Urinary bladder (tissue), 4 donors: ENCODE data around the gene TSNAX. TPM values are rescaled to one million over a fixed set of nuclear protein-coding genes. Genes with fewer than 3 reads are reported as not detected.
"Not testable (repeated sequence)": the region's sequence is repeated elsewhere in the genome, so short reads cannot be mapped to it uniquely, and the experiment has no call there.

Experiments used
- DNase-seq: peaks from one replicate; pipeline ENCODE4 v3.0.0-alpha.2; 2015; ENCODE audit errors: extremely low spot score
- H3K27ac ChIP-seq: one replicate; pipeline ENCODE4 v1.5.1; 2013; ENCODE audit warnings: low read depth, mild to moderate bottlenecking, moderate library complexity
- H3K36me3 ChIP-seq: one replicate; pipeline ENCODE4 v1.6.1; 2013; ENCODE audit warnings: mild to moderate bottlenecking, moderate library complexity; ENCODE audit not compliant: insufficient read depth
- H3K4me1 ChIP-seq: one replicate; pipeline ENCODE4 v1.6.1; 2013; ENCODE audit warnings: mild to moderate bottlenecking, moderate library complexity; ENCODE audit not compliant: insufficient read depth
- H3K4me3 ChIP-seq: one replicate; pipeline ENCODE4 v1.5.1; 2013; ENCODE audit warnings: low read depth, low read length
- WGBS: extraction: QIAGEN DNeasy Blood & Tissue Kit; methylation state at CpG from one replicate; pipeline ENCODE4 v1.1.7; 2013; 5-methylcytosine and 5-hydroxymethylcytosine counted together
- polyA plus RNA-seq: library from polyadenylated mRNA; stranded (reverse); fragments of 200-250 nt; gene quantifications from one replicate; pipeline ENCODE4 v1.2.3, GENCODE V29; 2013
- total RNA-seq: library from RNA; depleted of rRNA; stranded (reverse); fragments of >200 nt; gene quantifications from one replicate; pipeline ENCODE4 v1.2.3, GENCODE V29; 2014
- donor health status: healthy with polysubstance abuse.
- donor health status: healthy.

Gene TSNAX
- total and polyA plus RNA-seq, 2 donors, result 35.4 to 64.0 TPM

DNA sequence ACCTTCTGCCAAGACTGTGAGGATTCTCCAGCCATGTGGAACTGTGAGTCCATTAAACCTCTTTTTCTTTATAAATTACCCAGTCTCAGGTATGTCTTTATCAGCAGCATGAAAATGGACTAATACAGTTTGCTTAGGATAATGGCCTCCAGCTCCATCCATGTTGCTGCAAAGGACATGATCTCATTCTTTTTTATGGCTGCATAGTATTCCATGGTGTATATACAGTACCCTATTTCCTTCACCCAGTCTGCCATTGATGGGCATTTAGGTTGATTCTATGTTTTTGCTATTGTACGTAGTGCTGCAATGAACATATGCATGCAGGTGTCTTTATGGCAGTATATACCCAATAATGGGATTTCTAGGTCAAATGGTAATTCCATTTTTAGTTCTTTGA lies 25.3 kb upstream of the TSNAX start:
- not testable (repeated sequence) for H3K27ac ChIP-seq, H3K4me3 ChIP-seq, DNase-seq, H3K4me1 ChIP-seq, H3K36me3 ChIP-seq
- 94% methylated on average over 1 of the region's 1 CpG for WGBS

DNA sequence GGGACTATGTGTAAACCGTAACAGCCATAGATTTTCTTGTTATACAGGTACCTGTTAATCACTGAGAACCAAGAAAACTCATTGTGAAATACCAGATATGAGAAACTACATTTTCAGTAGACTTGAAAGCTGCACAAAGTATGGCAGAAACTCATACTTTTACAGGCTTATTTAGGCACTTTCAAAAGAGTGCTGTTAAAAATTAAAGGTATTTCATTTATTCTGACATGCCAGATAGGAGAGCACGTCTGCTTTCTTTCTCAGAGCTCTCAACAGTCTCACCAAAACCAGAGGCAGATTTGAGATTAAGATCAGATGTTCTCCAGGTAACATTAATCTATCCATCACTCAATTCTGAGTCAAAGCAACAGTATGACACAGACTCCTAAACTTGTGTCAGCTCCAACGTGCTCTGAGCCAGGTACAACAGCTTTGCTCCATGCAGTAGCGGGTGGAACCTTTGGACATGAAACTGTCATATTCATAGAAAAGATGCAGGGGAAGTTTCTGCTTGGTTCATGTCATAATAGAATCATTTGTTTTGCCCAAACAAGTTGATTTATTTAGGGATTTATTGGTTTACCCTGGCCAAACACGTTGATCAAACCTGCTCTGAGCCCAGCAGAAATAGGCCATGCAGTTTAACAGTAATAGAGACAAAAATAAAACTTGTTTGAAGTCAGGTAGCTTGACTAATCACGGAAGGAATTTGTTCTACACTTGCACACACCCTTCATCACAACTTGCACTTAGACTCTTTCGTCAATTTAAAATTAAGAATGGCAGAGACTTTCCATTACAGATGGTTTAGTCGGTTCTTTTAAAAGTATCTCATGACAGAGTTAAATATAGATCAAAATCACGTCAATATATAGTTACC lies 20.8 kb upstream of the TSNAX start:
- Histone ChIP-seq H3K4me3 (no peak overlapping the region), H3K36me3 (no peaks in the 10 kb centered on the region), H3K27ac (peak overlapping the region; percentile 23), H3K4me1 (no peaks in the 10 kb centered on the region)
- no peak for DNase-seq
- 68% methylated on average over 9 of the region's 9 CpGs for WGBS

DNA sequence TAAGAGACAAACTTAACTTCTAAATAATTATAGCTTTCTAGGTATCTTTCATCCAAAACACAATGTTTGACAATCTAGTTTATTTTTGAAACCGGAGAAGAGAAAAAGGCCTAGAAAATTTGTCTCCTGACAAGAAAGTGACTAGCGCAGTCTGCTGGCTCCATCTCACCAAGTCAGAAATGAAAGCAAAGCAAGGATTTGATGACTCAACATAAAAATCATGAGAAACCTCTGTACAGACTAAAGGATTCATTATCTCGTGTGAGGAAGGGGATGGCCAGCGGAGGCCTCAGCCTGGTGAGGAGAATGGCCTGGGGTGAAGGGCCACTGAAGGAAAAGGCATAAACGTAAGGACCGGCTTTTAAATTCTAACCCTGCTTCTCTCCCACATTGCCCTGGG lies 20.0 kb upstream of the TSNAX start:
- 67% methylated on average over 6 of the region's 6 CpGs for WGBS
- H3K27ac ChIP-seq, result no peak overlapping the region
- no peaks in the 10 kb centered on the region for H3K36me3 ChIP-seq
- no peak for DNase-seq
- H3K4me3 ChIP-seq, result no peak overlapping the region
- H3K4me1 ChIP-seq, result no peaks in the 10 kb centered on the region

DNA sequence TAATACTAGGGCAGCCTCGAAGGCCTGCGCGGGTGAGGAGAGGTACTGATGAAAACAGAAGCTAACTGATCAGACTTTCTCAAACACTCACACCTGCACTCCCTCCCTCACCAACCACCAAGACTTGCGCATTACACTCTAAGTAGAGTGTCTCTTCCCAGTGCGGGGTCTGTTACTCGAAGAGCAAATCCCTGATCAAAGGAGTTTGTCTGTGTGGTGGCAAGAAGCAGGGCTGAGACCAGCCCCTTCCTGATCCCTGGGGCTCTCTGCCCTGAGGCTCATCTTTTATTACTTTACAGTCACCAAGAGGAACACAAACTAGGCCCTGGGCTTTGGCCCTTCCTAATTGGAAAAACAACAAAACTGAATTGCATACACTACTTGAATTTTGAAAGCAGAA lies 19.5 kb upstream of the TSNAX start:
- WGBS, result 59% methylated on average over 6 of the region's 6 CpGs

DNA sequence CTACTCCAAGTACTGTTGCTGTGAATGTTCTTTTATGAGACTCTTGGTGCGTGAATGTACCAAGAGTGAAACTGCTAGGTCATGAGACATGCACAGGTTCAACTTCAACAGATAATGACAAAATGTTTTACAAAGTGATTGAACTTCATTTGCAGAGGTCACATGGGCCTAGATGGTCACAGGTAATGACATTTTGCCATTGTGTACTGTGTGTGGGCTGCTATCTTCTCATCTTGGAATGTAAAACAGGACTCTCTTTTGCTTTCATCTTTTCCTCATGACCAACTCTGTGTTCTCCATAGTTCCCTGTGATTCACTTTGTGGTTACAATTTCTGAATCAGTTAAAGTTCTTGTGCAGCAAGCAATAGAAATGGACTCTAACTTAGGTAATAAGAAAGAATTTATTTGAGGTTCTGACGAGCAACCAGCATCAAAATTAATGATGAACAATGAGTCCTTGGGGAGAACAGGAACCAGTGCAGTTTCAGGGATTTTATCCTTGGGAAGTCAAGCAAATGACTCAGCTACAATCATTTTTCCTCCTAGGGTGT lies 16.2 kb upstream of the TSNAX start:
- WGBS, result 73% methylated on average over 2 of the region's 2 CpGs
- no peak overlapping the region for H3K4me3 ChIP-seq
- no peak for DNase-seq
- no peaks in the 10 kb centered on the region for H3K36me3 ChIP-seq
- H3K4me1 ChIP-seq, result no peaks in the 10 kb centered on the region
- H3K27ac ChIP-seq, result no peak overlapping the region

More for the DNA sequence above, 19.5 kb upstream of the TSNAX start:
- DNase-seq, result no peak
- Histone ChIP-seq H3K36me3 (no peaks in the 10 kb centered on the region), H3K27ac (no peak overlapping the region), H3K4me1 (no peaks in the 10 kb centered on the region), H3K4me3 (no peak overlapping the region)

DNA sequence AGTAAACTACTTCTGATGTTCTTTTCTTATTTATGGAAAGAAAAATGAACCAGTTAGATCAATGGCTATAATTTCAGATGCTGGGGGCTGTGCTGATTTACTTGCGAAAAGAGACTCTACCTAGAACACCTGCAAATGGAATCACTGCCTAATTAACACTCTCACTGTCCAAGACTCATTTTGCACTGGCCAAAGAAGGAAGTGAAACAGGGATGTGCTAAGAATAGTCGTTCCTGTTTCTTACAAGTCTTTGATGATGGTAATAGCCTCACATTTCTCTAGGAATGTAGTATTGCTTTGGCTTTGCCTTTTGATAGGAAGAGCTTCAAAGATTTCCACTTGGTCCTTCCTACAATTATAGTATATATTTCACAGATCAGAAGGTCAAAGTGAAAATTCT lies 12.7 kb upstream of the TSNAX start:
- no peak overlapping the region for H3K27ac ChIP-seq
- no peaks in the 10 kb centered on the region for H3K4me1 ChIP-seq
- H3K4me3 ChIP-seq, result no peak overlapping the region
- no peak for DNase-seq
- 70% methylated on average over 2 of the region's 2 CpGs for WGBS
- no peaks in the 10 kb centered on the region for H3K36me3 ChIP-seq

DNA sequence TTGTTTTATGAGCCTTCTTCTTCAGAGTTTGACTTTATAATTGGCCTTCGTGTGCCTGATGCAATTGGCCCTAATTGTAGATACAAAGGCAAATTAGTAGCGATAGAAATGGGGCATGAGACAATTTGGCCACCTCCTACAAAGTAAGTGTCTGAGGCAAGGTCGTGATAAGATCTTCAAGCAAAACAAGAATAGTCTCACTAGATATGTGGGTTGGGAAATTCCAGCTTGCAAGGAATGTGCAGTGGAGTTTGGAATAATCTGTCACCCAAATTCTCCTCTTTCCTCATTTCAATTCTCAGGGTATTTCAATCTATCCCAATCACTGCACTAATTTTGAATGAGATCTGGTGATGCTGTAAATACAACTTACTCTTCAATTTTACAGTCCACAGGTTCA lies 11.4 kb upstream of the TSNAX start:
- Histone ChIP-seq H3K27ac (no peak overlapping the region), H3K36me3 (no peaks in the 10 kb centered on the region), H3K4me3 (no peak overlapping the region), H3K4me1 (no peaks in the 10 kb centered on the region)
- no peak for DNase-seq
- 53% methylated on average over 3 of the region's 3 CpGs for WGBS

DNA sequence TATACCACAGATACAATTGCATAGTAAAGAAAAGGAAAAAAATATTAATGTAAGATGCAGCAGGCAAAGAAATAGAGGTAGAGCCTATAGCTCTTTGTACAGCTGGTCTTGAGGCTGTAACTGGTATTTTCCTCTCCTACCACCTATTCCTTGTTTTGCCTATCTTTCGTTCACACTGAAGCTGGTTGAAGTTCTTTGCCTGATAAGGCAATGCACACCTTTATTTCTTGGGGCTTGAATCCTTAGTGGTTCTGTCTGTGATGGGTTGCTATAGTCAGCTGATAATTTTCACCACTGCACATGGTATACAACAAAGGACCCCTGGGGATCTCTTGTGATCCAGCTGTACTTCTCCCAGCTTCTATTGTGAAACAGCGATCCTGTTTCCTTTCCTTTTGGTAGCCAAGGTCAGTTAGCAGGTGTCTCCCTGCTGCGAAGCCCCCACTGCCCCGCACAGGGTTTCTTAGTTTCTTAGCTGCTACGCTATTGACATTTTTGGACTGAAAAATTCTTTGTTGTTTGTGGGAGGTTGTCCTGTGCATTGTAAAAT lies 9.9 kb upstream of the TSNAX start:
- no peaks in the 10 kb centered on the region for H3K36me3 ChIP-seq
- no peak overlapping the region for H3K27ac ChIP-seq
- no peak overlapping the region for H3K4me3 ChIP-seq
- no peak for DNase-seq
- 75% methylated on average over 5 of the region's 5 CpGs for WGBS
- no peaks in the 10 kb centered on the region for H3K4me1 ChIP-seq

DNA sequence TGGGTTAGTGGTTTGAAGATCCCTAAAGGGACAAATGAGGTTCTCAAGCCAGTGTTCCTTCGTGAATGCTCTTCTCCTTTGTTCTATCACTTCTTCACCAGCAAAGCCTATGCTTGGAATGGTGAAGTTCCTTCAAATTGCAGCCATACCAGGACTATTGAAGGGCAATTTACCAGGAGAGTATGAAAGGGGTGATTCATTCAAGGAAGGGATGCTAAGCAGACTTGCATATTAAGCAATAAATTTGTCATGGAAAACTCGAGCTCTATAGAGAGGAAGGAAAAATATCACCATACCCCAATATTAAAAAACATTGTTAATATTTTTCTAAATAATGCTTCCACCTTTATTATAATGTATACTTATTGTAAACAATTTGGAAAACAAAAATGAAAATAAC lies 9.3 kb upstream of the TSNAX start:
- Histone ChIP-seq H3K36me3 (no peaks in the 10 kb centered on the region), H3K4me3 (no peak overlapping the region), H3K27ac (no peak overlapping the region), H3K4me1 (no peaks in the 10 kb centered on the region)
- no peak for DNase-seq
- WGBS, result 71% methylated on average over 2 of the region's 2 CpGs

DNA sequence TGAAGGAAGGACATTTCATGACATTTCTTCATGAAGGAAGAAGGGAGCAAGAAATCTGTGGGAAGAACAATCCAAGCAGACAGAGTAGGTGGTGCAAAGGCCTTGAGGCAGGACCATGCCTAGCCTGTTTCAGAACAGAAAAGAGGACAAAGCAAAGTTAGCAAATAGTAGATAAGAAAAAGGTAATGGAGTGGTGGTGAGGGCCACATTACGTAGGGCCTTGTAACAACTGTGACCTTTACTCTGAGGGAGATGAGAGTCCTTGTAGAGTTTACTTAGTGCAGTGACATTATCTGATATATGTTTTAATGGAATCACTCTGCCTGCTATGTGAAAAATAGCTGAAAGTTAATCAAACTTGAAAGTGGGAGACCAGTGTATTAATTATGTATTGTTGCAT lies 6.4 kb upstream of the TSNAX start:
- no peak overlapping the region for H3K4me3 ChIP-seq
- no peaks in the 10 kb centered on the region for H3K4me1 ChIP-seq
- 96% methylated on average over 1 of the region's 1 CpG for WGBS
- DNase-seq, result no peak
- no peak overlapping the region for H3K27ac ChIP-seq
- no peaks in the 10 kb centered on the region for H3K36me3 ChIP-seq

DNA sequence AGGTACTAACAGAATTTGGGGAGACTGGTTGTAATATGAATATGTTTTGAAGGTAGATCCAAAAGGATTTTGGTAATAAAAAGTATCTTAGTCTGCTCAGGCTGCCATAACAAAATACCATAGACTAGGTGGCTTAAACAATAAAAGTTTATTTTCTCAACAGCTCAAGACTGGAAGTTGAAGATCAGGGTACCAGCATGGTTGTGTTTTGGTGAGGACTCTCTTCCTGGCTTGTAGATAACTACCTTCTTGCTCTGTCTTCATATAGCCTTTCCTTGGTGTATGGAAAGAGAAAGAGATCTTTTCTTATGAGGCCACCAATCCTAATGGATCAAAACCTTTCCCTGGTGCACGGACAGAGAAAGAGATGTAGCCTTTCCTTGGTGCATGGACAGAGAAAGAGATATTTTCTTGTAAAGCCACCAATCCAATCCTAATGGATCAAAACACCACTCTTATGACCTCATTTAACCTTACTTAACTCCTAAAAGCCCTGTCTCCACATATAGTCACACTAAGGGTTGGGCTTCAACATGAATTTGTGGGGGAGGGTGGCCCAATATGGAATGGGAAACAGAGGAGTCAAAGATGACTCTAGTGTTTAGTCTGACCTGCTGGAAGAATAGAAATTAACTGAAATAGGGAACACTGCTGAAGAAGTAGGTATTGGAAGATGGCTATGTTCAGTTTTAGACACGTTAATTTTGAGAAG lies 5.4 kb upstream of the TSNAX start:
- H3K4me3 ChIP-seq, result no peak overlapping the region
- 74% methylated on average over 2 of the region's 2 CpGs for WGBS

DNA sequence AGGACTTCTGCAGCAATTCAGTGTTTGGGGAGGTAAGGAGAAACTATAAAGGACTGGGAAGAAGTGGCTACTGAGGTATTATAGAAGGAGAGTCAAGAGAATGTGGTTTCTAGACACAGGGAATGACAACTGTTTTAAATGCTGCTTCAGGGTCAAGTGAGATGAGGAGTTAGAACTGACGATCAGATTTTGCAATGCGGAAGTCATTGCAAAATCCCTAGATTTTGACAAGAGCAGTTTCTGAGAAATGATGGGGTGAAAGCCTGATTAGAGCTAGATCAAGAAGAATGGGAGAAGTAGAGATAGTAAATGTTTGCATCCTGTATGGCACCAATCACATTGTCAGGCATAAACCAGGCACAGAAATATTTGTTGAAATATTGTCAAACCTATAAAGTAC lies 4.7 kb upstream of the TSNAX start:
- no peaks in the 10 kb centered on the region for H3K36me3 ChIP-seq
- DNase-seq, result no peak
- no peak overlapping the region for H3K27ac ChIP-seq
- H3K4me3 ChIP-seq, result no peak overlapping the region
- WGBS, result 87% methylated on average over 2 of the region's 2 CpGs
- no peaks in the 10 kb centered on the region for H3K4me1 ChIP-seq

More for the DNA sequence above, 5.4 kb upstream of the TSNAX start:
- H3K27ac ChIP-seq, result no peak overlapping the region
- no peaks in the 10 kb centered on the region for H3K4me1 ChIP-seq
- no peak for DNase-seq
- no peaks in the 10 kb centered on the region for H3K36me3 ChIP-seq

DNA sequence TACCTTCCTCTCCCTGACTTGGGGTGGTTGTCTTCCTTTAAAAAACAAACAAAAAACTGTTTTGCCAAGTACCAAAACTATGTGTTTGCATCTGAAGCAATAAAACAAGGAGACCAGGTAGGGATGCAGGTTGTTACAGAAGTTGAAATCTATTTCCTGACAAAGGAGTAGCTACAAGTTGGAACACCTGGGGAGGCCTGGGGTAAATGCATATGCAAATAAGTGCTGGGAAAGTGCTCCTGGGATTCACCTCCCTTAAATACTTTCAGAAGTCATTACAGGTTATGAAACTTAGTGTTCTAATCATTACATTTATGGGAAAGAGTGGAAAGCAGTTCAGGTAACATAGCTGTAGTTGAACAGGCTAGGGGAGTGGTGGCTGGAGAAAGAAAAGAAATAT lies 1.9 kb upstream of the TSNAX start:
- Histone ChIP-seq H3K4me1 (peaks cover 3% of the 10 kb centered on the region), H3K36me3 (peaks cover 1% of the 10 kb centered on the region), H3K4me3 (no peak overlapping the region), H3K27ac (no peak overlapping the region)
- DNase-seq, result no peak
